GM12892 (cell line): ENCODE measurements around the gene CHST8.

Experiments used
- POLR2A ChIP-seq: IDR thresholded peaks from 2 replicates; pipeline ENCODE4 v1.6.1; 2011; ENCODE audit warnings: low read depth, low read length, control low read depth
- POLR2AphosphoS5 ChIP-seq: IDR thresholded peaks from 2 replicates; pipeline ENCODE4 v1.6.1; 2011; ENCODE audit warnings: low read depth, low read length, control low read depth

- TF ChIP-seq POLR2AphosphoS5 (no peak), POLR2A (no peak)
Measured at GRCh38 chr19:33819880-33820781, 198.4 kb downstream of the CHST8 start.
